ENCODE data around the gene BFSP1.
A peak's percentile ranks its signal among the peaks of the same experiment; 100 is the strongest.

Gene BFSP1

GRCh38 chr20:17460119-17460518 lies 71.1 kb downstream of the BFSP1 start:
- no peak for TF ChIP-seq CTCF (conservative IDR thresholded peaks at IDR 0.05; ENCODE audit: control insufficient read depth, insufficient read depth, low read depth, low read length)

GRCh38 chr20:17457588-17458190 lies 73.5 kb downstream of the BFSP1 start:
- H3K4me3 ChIP-seq (ENCODE audit: control insufficient read depth, low read depth, low read length) = no peak overlapping the region
- TF ChIP-seq CTCF (conservative IDR thresholded peaks at IDR 0.05; ENCODE audit: control insufficient read depth, insufficient read depth, low read depth, low read length) = no peak
- DNase-seq (ENCODE audit: low read depth) = peak; percentile 5

More at GRCh38 chr20:17460119-17460518, 71.1 kb downstream of the BFSP1 start:
- no peak for DNase-seq (ENCODE audit: low read depth)
- no peak overlapping the region for H3K4me3 ChIP-seq (ENCODE audit: control insufficient read depth, low read depth, low read length)

- no peak for DNase-seq (ENCODE audit: low read depth)
- no peak for TF ChIP-seq CTCF (conservative IDR thresholded peaks at IDR 0.05; ENCODE audit: control insufficient read depth, insufficient read depth, low read depth, low read length)
- no peak overlapping the region for H3K4me3 ChIP-seq (ENCODE audit: control insufficient read depth, low read depth, low read length)
Measured at GRCh38 chr20:17457079-17457478, 74.1 kb downstream of the BFSP1 start.

- no peak for TF ChIP-seq CTCF (conservative IDR thresholded peaks at IDR 0.05; ENCODE audit: control insufficient read depth, insufficient read depth, low read depth, low read length)
- no peak overlapping the region for H3K4me3 ChIP-seq (ENCODE audit: control insufficient read depth, low read depth, low read length)
- DNase-seq (ENCODE audit: low read depth) = no peak
Measured at GRCh38 chr20:17456279-17456678, 74.9 kb downstream of the BFSP1 start.

GRCh38 chr20:17453592-17453991 lies 77.6 kb downstream of the BFSP1 start:
- DNase-seq (ENCODE audit: low read depth) = no peak
- no peak overlapping the region for H3K4me3 ChIP-seq (ENCODE audit: control insufficient read depth, low read depth, low read length)
- no peak for TF ChIP-seq CTCF (conservative IDR thresholded peaks at IDR 0.05; ENCODE audit: control insufficient read depth, insufficient read depth, low read depth, low read length)

- no peak for TF ChIP-seq CTCF (conservative IDR thresholded peaks at IDR 0.05; ENCODE audit: control insufficient read depth, insufficient read depth, low read depth, low read length)
- H3K4me3 ChIP-seq (ENCODE audit: control insufficient read depth, low read depth, low read length) = no peak overlapping the region
- no peak for DNase-seq (ENCODE audit: low read depth)
Measured at GRCh38 chr20:17452441-17452840, 78.7 kb downstream of the BFSP1 start.

- no peak for TF ChIP-seq CTCF (conservative IDR thresholded peaks at IDR 0.05; ENCODE audit: control insufficient read depth, insufficient read depth, low read depth, low read length)
- no peak overlapping the region for H3K4me3 ChIP-seq (ENCODE audit: control insufficient read depth, low read depth, low read length)
- no peak for DNase-seq (ENCODE audit: low read depth)
Measured at GRCh38 chr20:17449031-17449430, 82.1 kb downstream of the BFSP1 start.

Measured in fibroblast of mammary gland (primary cell).